ENCODE data around the gene FAH.

FAH gene

DNA sequence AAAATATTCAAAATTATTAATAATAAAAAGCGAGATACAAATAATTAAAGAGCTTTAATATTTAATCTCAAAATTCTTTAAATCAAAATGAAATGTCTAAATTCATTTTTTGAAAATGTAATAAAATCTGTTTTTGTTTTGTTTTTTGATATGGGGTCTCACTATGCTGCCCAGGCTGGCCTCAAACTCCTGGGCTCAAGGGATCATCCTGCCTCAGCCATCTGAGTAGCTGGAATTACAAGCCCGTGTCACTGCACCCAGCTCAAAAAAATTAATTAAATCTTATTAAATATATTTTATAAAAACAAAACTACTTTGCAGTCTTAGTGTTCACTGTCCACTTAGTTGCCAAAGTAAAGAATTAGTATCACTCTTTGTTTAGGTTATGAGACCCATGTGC is 38.4 kb downstream of the FAH start:
- H3K4me1 ChIP-seq (ENCODE audit: control insufficient read depth in 2 of 2, insufficient read depth in 2 of 2, low read length in 2 of 2): no peaks in the 10 kb centered on the region
- H3K36me3 ChIP-seq (ENCODE audit: control insufficient read depth in 2 of 2, insufficient read depth in 2 of 2, low read length in 2 of 2): peaks cover 0 to 13% of the 10 kb centered on the region in 2 donors
- H3K4me3 ChIP-seq (ENCODE audit: low read length in 2 of 2): no peak overlapping the region
- no peak overlapping the region for H3K9ac ChIP-seq (ENCODE audit: low read depth in 1 of 2, low read length in 2 of 2)
- H3K27me3 ChIP-seq (ENCODE audit: control insufficient read depth in 2 of 2, insufficient read depth in 2 of 2, low read length in 2 of 2): no peaks in the 10 kb centered on the region
- H3K9me3 ChIP-seq (ENCODE audit: control insufficient read depth in 2 of 2, low read length in 2 of 2): no peaks in the 10 kb centered on the region
- no peak overlapping the region for H3K27ac ChIP-seq (ENCODE audit: low read depth in 2 of 2, low read length in 2 of 2)

DNA sequence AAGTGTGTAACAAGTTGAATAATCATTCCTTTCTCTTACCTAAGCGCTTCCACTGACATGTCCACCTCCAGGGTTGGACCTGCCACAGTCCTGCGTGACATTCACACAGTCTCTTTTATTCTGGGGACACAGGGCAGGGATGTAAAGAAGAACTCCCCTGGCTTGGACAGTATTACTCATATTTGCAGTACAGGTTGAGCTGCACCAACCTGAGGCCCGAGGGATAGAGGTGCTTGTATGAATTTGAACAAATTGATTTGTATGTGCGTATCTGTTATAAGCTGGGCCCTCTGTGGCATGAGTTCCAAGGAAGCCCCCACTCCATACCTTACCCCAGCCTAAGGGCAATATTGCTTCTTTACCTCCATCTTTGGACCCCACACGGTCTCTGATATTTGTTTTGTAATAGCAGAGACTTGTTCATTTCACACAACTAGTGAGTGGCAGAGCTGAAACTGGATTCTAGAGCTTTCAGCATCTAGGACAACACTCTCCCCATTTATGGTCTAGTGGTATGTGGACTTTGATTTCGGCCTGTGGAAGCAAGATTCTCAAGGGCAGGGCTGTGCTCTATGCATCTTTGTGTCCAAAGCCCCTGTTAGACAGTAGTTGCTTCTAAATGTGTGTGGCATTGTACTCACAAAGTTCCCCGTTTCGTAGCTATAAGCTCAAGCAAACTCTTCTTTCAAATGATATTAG is 39.2 kb downstream of the FAH start:
- no peaks in the 10 kb centered on the region for H3K27me3 ChIP-seq (ENCODE audit: control insufficient read depth in 2 of 2, insufficient read depth in 2 of 2, low read length in 2 of 2)
- H3K9ac ChIP-seq (ENCODE audit: low read depth in 1 of 2, low read length in 2 of 2): no peak overlapping the region
- H3K9me3 ChIP-seq (ENCODE audit: control insufficient read depth in 2 of 2, low read length in 2 of 2): no peaks in the 10 kb centered on the region
- H3K27ac ChIP-seq (ENCODE audit: low read depth in 2 of 2, low read length in 2 of 2): no peak overlapping the region
- H3K36me3 ChIP-seq (ENCODE audit: control insufficient read depth in 2 of 2, insufficient read depth in 2 of 2, low read length in 2 of 2): peaks cover 0 to 5% of the 10 kb centered on the region in 2 donors
- H3K4me3 ChIP-seq (ENCODE audit: low read length in 2 of 2): no peak overlapping the region
- H3K4me1 ChIP-seq (ENCODE audit: control insufficient read depth in 2 of 2, insufficient read depth in 2 of 2, low read length in 2 of 2): no peaks in the 10 kb centered on the region

GRCh38 chr15:80194186-80194585 is 41.4 kb downstream of the FAH start:
- Histone ChIP-seq H3K27me3 (ENCODE audit: control insufficient read depth in 2 of 2, insufficient read depth in 2 of 2, low read length in 2 of 2) (no peaks in the 10 kb centered on the region), H3K27ac (ENCODE audit: low read depth in 2 of 2, low read length in 2 of 2) (no peak overlapping the region), H3K9me3 (ENCODE audit: control insufficient read depth in 2 of 2, low read length in 2 of 2) (no peaks in the 10 kb centered on the region), H3K4me3 (ENCODE audit: low read length in 2 of 2) (no peak overlapping the region), H3K4me1 (ENCODE audit: control insufficient read depth in 2 of 2, insufficient read depth in 2 of 2, low read length in 2 of 2) (no peaks in the 10 kb centered on the region), H3K9ac (ENCODE audit: low read depth in 1 of 2, low read length in 2 of 2) (no peak overlapping the region), H3K36me3 (ENCODE audit: control insufficient read depth in 2 of 2, insufficient read depth in 2 of 2, low read length in 2 of 2) (no peaks in the 10 kb centered on the region)

GRCh38 chr15:80194914-80195313 is 42.1 kb downstream of the FAH start:
- no peak overlapping the region for H3K27ac ChIP-seq (ENCODE audit: low read depth in 2 of 2, low read length in 2 of 2)
- no peaks in the 10 kb centered on the region for H3K9me3 ChIP-seq (ENCODE audit: control insufficient read depth in 2 of 2, low read length in 2 of 2)
- no peaks in the 10 kb centered on the region for H3K27me3 ChIP-seq (ENCODE audit: control insufficient read depth in 2 of 2, insufficient read depth in 2 of 2, low read length in 2 of 2)
- H3K36me3 ChIP-seq (ENCODE audit: control insufficient read depth in 2 of 2, insufficient read depth in 2 of 2, low read length in 2 of 2): no peaks in the 10 kb centered on the region
- no peak overlapping the region for H3K9ac ChIP-seq (ENCODE audit: low read depth in 1 of 2, low read length in 2 of 2)
- H3K4me3 ChIP-seq (ENCODE audit: low read length in 2 of 2): no peak overlapping the region
- no peaks in the 10 kb centered on the region for H3K4me1 ChIP-seq (ENCODE audit: control insufficient read depth in 2 of 2, insufficient read depth in 2 of 2, low read length in 2 of 2)

- no peak overlapping the region for H3K4me3 ChIP-seq (ENCODE audit: low read length in 2 of 2)
- H3K36me3 ChIP-seq (ENCODE audit: control insufficient read depth in 2 of 2, insufficient read depth in 2 of 2, low read length in 2 of 2): no peaks in the 10 kb centered on the region
- no peaks in the 10 kb centered on the region for H3K27me3 ChIP-seq (ENCODE audit: control insufficient read depth in 2 of 2, insufficient read depth in 2 of 2, low read length in 2 of 2)
- H3K9ac ChIP-seq (ENCODE audit: low read depth in 1 of 2, low read length in 2 of 2): no peak overlapping the region
- no peaks in the 10 kb centered on the region for H3K4me1 ChIP-seq (ENCODE audit: control insufficient read depth in 2 of 2, insufficient read depth in 2 of 2, low read length in 2 of 2)
- no peaks in the 10 kb centered on the region for H3K9me3 ChIP-seq (ENCODE audit: control insufficient read depth in 2 of 2, low read length in 2 of 2)
- no peak overlapping the region for H3K27ac ChIP-seq (ENCODE audit: low read depth in 2 of 2, low read length in 2 of 2)
These were observed 46.6 kb downstream of the FAH start for GRCh38 chr15:80199366-80199765.

DNA sequence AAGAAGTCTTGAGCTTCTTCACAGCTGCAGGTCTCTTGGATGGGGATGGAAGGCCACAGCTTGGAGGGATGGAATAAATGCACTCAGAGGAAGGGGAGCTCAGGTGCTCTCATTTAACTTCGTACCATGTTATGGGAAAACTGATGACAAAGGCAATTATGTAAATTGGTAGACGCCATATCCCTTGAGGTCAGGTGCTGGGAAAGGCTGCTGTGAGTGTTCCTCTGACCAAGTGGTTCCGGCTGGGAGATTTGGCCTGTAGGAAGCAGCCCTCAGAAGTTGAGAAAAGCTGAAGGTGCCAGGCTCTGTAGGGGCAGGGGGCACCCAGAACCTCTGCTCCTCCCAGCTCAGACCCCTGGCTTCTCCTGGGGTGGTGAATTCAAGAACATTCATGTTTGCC is 47.1 kb downstream of the FAH start:
- Histone ChIP-seq H3K27me3 (ENCODE audit: control insufficient read depth in 2 of 2, insufficient read depth in 2 of 2, low read length in 2 of 2) (no peaks in the 10 kb centered on the region), H3K4me1 (ENCODE audit: control insufficient read depth in 2 of 2, insufficient read depth in 2 of 2, low read length in 2 of 2) (no peaks in the 10 kb centered on the region), H3K9me3 (ENCODE audit: control insufficient read depth in 2 of 2, low read length in 2 of 2) (no peaks in the 10 kb centered on the region), H3K27ac (ENCODE audit: low read depth in 2 of 2, low read length in 2 of 2) (no peak overlapping the region), H3K4me3 (ENCODE audit: low read length in 2 of 2) (no peak overlapping the region), H3K9ac (ENCODE audit: low read depth in 1 of 2, low read length in 2 of 2) (no peak overlapping the region), H3K36me3 (ENCODE audit: control insufficient read depth in 2 of 2, insufficient read depth in 2 of 2, low read length in 2 of 2) (no peaks in the 10 kb centered on the region)

- no peaks in the 10 kb centered on the region for H3K36me3 ChIP-seq (ENCODE audit: control insufficient read depth in 2 of 2, insufficient read depth in 2 of 2, low read length in 2 of 2)
- no peak overlapping the region for H3K9ac ChIP-seq (ENCODE audit: low read depth in 1 of 2, low read length in 2 of 2)
- H3K4me3 ChIP-seq (ENCODE audit: low read length in 2 of 2): no peak overlapping the region
- no peak overlapping the region for H3K27ac ChIP-seq (ENCODE audit: low read depth in 2 of 2, low read length in 2 of 2)
- no peaks in the 10 kb centered on the region for H3K9me3 ChIP-seq (ENCODE audit: control insufficient read depth in 2 of 2, low read length in 2 of 2)
- H3K4me1 ChIP-seq (ENCODE audit: control insufficient read depth in 2 of 2, insufficient read depth in 2 of 2, low read length in 2 of 2): no peaks in the 10 kb centered on the region
- H3K27me3 ChIP-seq (ENCODE audit: control insufficient read depth in 2 of 2, insufficient read depth in 2 of 2, low read length in 2 of 2): no peaks in the 10 kb centered on the region
These were observed 48.6 kb downstream of the FAH start for GRCh38 chr15:80201256-80202015.

GRCh38 chr15:80202016-80202315 is 49.2 kb downstream of the FAH start:
- no peaks in the 10 kb centered on the region for H3K27me3 ChIP-seq (ENCODE audit: control insufficient read depth in 2 of 2, insufficient read depth in 2 of 2, low read length in 2 of 2)
- H3K36me3 ChIP-seq (ENCODE audit: control insufficient read depth in 2 of 2, insufficient read depth in 2 of 2, low read length in 2 of 2): no peaks in the 10 kb centered on the region
- no peak overlapping the region for H3K9ac ChIP-seq (ENCODE audit: low read depth in 1 of 2, low read length in 2 of 2)
- no peak overlapping the region for H3K27ac ChIP-seq (ENCODE audit: low read depth in 2 of 2, low read length in 2 of 2)
- no peaks in the 10 kb centered on the region for H3K4me1 ChIP-seq (ENCODE audit: control insufficient read depth in 2 of 2, insufficient read depth in 2 of 2, low read length in 2 of 2)
- H3K4me3 ChIP-seq (ENCODE audit: low read length in 2 of 2): no peak overlapping the region
- no peaks in the 10 kb centered on the region for H3K9me3 ChIP-seq (ENCODE audit: control insufficient read depth in 2 of 2, low read length in 2 of 2)

DNA sequence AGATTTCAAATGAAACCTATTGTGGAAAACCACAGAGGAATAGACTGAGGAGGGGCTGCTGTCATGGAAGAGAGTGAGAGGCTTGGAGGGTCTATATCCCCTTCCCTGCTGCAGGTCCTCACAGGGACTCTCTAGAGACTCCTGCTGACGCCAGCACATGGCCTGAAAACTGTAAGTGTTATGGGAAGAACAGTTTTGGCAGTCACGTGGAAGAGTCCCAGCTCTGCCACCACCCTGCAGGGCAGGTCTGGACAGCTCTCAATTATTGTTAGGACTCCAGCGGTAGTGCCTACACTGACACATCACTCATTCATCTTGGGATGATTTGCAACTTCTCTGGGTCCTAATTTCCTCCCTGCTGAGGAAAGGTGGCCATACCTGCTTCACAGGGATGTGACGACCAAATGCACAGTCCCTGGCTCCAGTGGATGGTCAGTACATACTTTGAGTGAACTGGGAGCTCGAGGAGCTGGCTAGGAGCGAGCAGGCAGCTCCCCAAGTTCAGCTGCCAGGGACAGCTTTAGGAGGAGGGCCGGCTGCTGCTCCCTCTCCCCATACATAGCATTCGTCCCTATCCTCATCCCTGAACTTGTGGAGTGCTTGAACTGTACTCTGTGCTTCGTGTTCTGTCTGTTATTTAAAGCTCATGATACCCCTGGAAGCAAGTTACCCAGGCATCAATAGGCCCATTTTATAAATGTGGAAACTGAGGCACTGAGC is 50.0 kb downstream of the FAH start:
- Histone ChIP-seq H3K4me1 (ENCODE audit: control insufficient read depth in 2 of 2, insufficient read depth in 2 of 2, low read length in 2 of 2) (no peaks in the 10 kb centered on the region), H3K36me3 (ENCODE audit: control insufficient read depth in 2 of 2, insufficient read depth in 2 of 2, low read length in 2 of 2) (no peaks in the 10 kb centered on the region), H3K27ac (ENCODE audit: low read depth in 2 of 2, low read length in 2 of 2) (no peak overlapping the region)

DNA sequence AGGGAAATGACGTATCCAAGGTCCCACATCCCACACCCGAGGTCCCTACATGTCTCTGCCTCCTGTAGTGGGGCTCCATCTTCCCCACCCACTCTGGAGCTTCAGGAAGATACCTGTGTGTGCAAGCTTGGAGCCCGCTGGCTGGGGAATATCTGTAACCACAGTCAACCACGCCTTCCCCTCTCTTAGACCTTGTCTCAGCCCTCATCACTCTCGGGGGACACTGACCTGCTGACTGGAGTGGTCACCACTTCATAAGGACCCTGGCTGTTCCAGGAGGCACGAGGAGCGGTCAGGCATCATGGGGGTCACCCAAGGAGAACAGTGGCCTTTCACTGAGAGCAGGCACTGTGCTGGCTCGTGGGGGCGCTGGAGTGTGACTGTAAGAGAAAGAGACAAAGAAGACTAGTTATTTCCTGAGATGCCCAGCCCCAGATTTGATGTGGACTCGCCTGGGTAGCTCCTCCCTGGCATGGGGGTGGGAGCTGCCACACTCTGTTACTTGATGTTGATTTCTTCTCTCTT is 50.6 kb downstream of the FAH start:
- H3K9ac ChIP-seq (ENCODE audit: low read depth in 1 of 2, low read length in 2 of 2): no peak overlapping the region
- no peaks in the 10 kb centered on the region for H3K36me3 ChIP-seq (ENCODE audit: control insufficient read depth in 2 of 2, insufficient read depth in 2 of 2, low read length in 2 of 2)
- H3K27me3 ChIP-seq (ENCODE audit: control insufficient read depth in 2 of 2, insufficient read depth in 2 of 2, low read length in 2 of 2): no peaks in the 10 kb centered on the region
- H3K27ac ChIP-seq (ENCODE audit: low read depth in 2 of 2, low read length in 2 of 2): no peak overlapping the region
- no peaks in the 10 kb centered on the region for H3K9me3 ChIP-seq (ENCODE audit: control insufficient read depth in 2 of 2, low read length in 2 of 2)
- no peaks in the 10 kb centered on the region for H3K4me1 ChIP-seq (ENCODE audit: control insufficient read depth in 2 of 2, insufficient read depth in 2 of 2, low read length in 2 of 2)
- H3K4me3 ChIP-seq (ENCODE audit: low read length in 2 of 2): no peak overlapping the region

More for the DNA sequence above, 50.0 kb downstream of the FAH start:
- no peaks in the 10 kb centered on the region for H3K9me3 ChIP-seq (ENCODE audit: control insufficient read depth in 2 of 2, low read length in 2 of 2)
- no peaks in the 10 kb centered on the region for H3K27me3 ChIP-seq (ENCODE audit: control insufficient read depth in 2 of 2, insufficient read depth in 2 of 2, low read length in 2 of 2)
- H3K9ac ChIP-seq (ENCODE audit: low read depth in 1 of 2, low read length in 2 of 2): no peak overlapping the region
- H3K4me3 ChIP-seq (ENCODE audit: low read length in 2 of 2): no peak overlapping the region
